ENCODE measurements around the gene GALR1.

GRCh38 chr18:77250926-77251729 lies 1.5 kb downstream of the GALR1 start:
- TF ChIP-seq POLR2A (IDR thresholded peaks at IDR 0.05; ENCODE audit: low read depth, low read length) (no peak), POLR2AphosphoS5 (IDR thresholded peaks at IDR 0.05; ENCODE audit: low read depth, low read length) (no peak), TAF1 (IDR thresholded peaks at IDR 0.05; ENCODE audit: low read depth, low read length) (no peak)

All from GM12891 (cell line).